ENCODE measurements around the gene ACER2. TPM values are rescaled to one million over a fixed set of nuclear protein-coding genes. Genes with fewer than 3 reads are reported as not detected.

ACER2 gene
- total RNA-seq, 2 experiments from 2014 or later, result 1.8 TPM

Other genes starting within 250 kb of the ACER2 start
- gene DENND4C, start 178.3 kb upstream of the ACER2 start, total RNA-seq, result 10 to 100 TPM; 17.8 to 20.2 TPM
- 1,000 to 10,000 TPM; 3,671 to 3,782 TPM for gene RPS6, start 28.8 kb upstream of the ACER2 start, total RNA-seq

All from activated CD4-positive, alpha-beta memory T cell treated with anti-CD3 and anti-CD28 coated beads for 36 hours (primary cell).